Dermis microvascular lymphatic vessel endothelial cell (primary cell): ENCODE results near the gene QRFP. TPM values are rescaled to one million over a fixed set of nuclear protein-coding genes. Genes with fewer than 3 reads are reported as not detected.

ENCODE experiments used
- DNase-seq, 2 donors: peaks; one replicate each; pipeline versions ENCODE4 v3.0.0 to v3.0.0-alpha.2; 2010; ENCODE audit warnings: low read depth in 2 of 2
- total RNA-seq: library from RNA; depleted of rRNA; stranded (reverse); fragments of >200 nt; gene quantifications from 2 replicates; pipeline ENCODE4 v1.2.1, GENCODE V29; 2014

QRFP gene
- total RNA-seq, 1 donor from 2014 or later = not detected

GRCh38 chr9:130933114-130934046, 36.8 kb upstream of the QRFP start:
- no peak for DNase-seq

- DNase-seq = no peak
Measured at GRCh38 chr9:130932255-130933079, 35.9 kb upstream of the QRFP start.

- no peak for DNase-seq
Measured at GRCh38 chr9:130931508-130932254, 35.1 kb upstream of the QRFP start.

GRCh38 chr9:130930804-130931349, 34.3 kb upstream of the QRFP start:
- no peak for DNase-seq

- no peak for DNase-seq
Measured at GRCh38 chr9:130930132-130930803, 33.7 kb upstream of the QRFP start.

- no peak for DNase-seq
Measured at GRCh38 chr9:130929571-130930038, 33.0 kb upstream of the QRFP start.

GRCh38 chr9:130927995-130928900, 31.6 kb upstream of the QRFP start:
- peak in 1 of 2 donors; percentile 48 for DNase-seq

GRCh38 chr9:130927338-130927737, 30.7 kb upstream of the QRFP start:
- no peak for DNase-seq

- no peak for DNase-seq
Measured at GRCh38 chr9:130925050-130925678, 28.6 kb upstream of the QRFP start.

GRCh38 chr9:130924448-130924788, 27.8 kb upstream of the QRFP start:
- no peak for DNase-seq

- no peak for DNase-seq
Measured at GRCh38 chr9:130923611-130924447, 27.2 kb upstream of the QRFP start.

GRCh38 chr9:130922893-130923610, 26.4 kb upstream of the QRFP start:
- DNase-seq = no peak

- no peak for DNase-seq
Measured at GRCh38 chr9:130921989-130922892, 25.6 kb upstream of the QRFP start.

GRCh38 chr9:130921300-130921988, 24.8 kb upstream of the QRFP start:
- DNase-seq = no peak

- DNase-seq = no peak
Measured at GRCh38 chr9:130920762-130921299, 24.2 kb upstream of the QRFP start.

GRCh38 chr9:130920233-130920632, 23.6 kb upstream of the QRFP start:
- DNase-seq = no peak
